SK-N-SH (cell line): ENCODE data around the gene LGALS13. TPM values are rescaled to one million over a fixed set of nuclear protein-coding genes. Genes with fewer than 3 reads are reported as not detected.

Experiments used
- CTCF ChIA-PET: fragments of 300-600, 350-600 bp; formaldehyde crosslinking; extraction: SDS; loops from one replicate; lab custom pipeline; 2021; lab: Yijun Ruan, JAX
- POLR2A ChIA-PET: fragments of 350-600 bp; sonication (Branson Sonifier 250); formaldehyde crosslinking; extraction: SDS; loops from one replicate; lab custom pipeline; 2020; ENCODE audit warnings: antibody characterized with exemption, inconsistent platforms; lab: Yijun Ruan, JAX
- DNase-seq: peaks from one replicate; pipeline ENCODE4 v3.0.0; 2012
- H2AFZ ChIP-seq: fragments of 200-600 bp; sonication (generic); 2 replicates; pipeline ENCODE4 v1.8.1; 2016; ENCODE audit warnings: antibody characterized with exemption, mild to moderate bottlenecking, low read depth
- H3F3A ChIP-seq: fragments of 200-600 bp; sonication (generic); replicated peaks from 2 replicates; pipeline ENCODE3; 2016; ENCODE audit warnings: antibody characterized with exemption, mild to moderate bottlenecking; ENCODE audit not compliant: insufficient read depth
- H3K27ac ChIP-seq, 2 experiments: fragments of 200-500 bp in 1 of 2; fragments of 200-600 bp in 1 of 2; sonication (Bioruptor generic) in 1 of 2; sonication (generic), shearing (Covaris generic) in 1 of 2; 2 replicates each; pipeline versions ENCODE4 v1.5.1 to v1.6.1; 2014 to 2016; ENCODE audit warnings: low read depth in 2 of 2, inconsistent platforms in 1 of 2, low read length in 1 of 2, mild to moderate bottlenecking in 1 of 2, mixed read lengths in 1 of 2
- H3K27me3 ChIP-seq: fragments of 200-600 bp; sonication (generic), shearing (Covaris generic); 2 replicates; pipeline ENCODE4 v1.6.1; 2016; ENCODE audit warnings: mixed run types; ENCODE audit not compliant: insufficient read depth
- H3K36me3 ChIP-seq, 2 experiments: fragments of 200-500 bp in 1 of 2; fragments of 200-600 bp in 1 of 2; sonication (Bioruptor generic) in 1 of 2; sonication (generic) in 1 of 2; replicated peaks in 1 of 2; 2 replicates each; pipeline versions ENCODE3 to v1.5.1; 2014 to 2016; ENCODE audit warnings: low read length in 1 of 2, mild to moderate bottlenecking in 1 of 2; ENCODE audit not compliant: insufficient read depth in 2 of 2, control insufficient read depth in 1 of 2
- H3K4me1 ChIP-seq, 2 experiments: fragments of 200-500 bp in 1 of 2; fragments of 200-600 bp in 1 of 2; sonication (Bioruptor generic) in 1 of 2; sonication (generic), shearing (Covaris generic) in 1 of 2; 2 replicates each; pipeline versions ENCODE4 v1.5.1 to v1.6.1; 2014 to 2016; ENCODE audit warnings: low read depth in 1 of 2, low read length in 1 of 2, mixed run types in 1 of 2; ENCODE audit not compliant: insufficient read depth in 2 of 2, control insufficient read depth in 1 of 2
- H3K4me2 ChIP-seq: fragments of 200-600 bp; sonication (generic), shearing (Covaris generic); 2 replicates; pipeline ENCODE4 v1.6.1; 2017; ENCODE audit warnings: mixed run types
- H3K4me3 ChIP-seq, 2 experiments: fragments of 200-500 bp in 1 of 2; fragments of 200-600 bp in 1 of 2; sonication (Bioruptor generic) in 1 of 2; sonication (generic), shearing (Covaris generic) in 1 of 2; 2 replicates each; pipeline versions ENCODE4 v1.5.1 to v1.8.1; 2014 to 2016; ENCODE audit warnings: low read depth in 2 of 2, inconsistent platforms in 1 of 2, low read length in 1 of 2, mild to moderate bottlenecking in 1 of 2, mixed read lengths in 1 of 2, moderate library complexity in 1 of 2
- H3K79me2 ChIP-seq: fragments of 200-600 bp; sonication (generic); 2 replicates; pipeline ENCODE4 v1.8.1; 2017; ENCODE audit warnings: mild to moderate bottlenecking; ENCODE audit not compliant: insufficient read depth
- H3K9ac ChIP-seq: fragments of 200-600 bp; sonication (generic); 2 replicates; pipeline ENCODE4 v1.6.1; 2017; ENCODE audit warnings: mixed run types
- H3K9me2 ChIP-seq: fragments of 200-600 bp; sonication (generic); 2 replicates; pipeline ENCODE4 v1.6.1; 2017; ENCODE audit warnings: mixed run types
- H3K9me3 ChIP-seq: fragments of 200-600 bp; sonication (generic); 2 replicates; pipeline ENCODE4 v1.6.1; 2017; ENCODE audit warnings: mixed run types, mild to moderate bottlenecking, moderate library complexity
- H4K20me1 ChIP-seq: fragments of 200-600 bp; sonication (generic); 2 replicates; pipeline ENCODE4 v1.6.1; 2017; ENCODE audit warnings: mild to moderate bottlenecking, mixed run types; ENCODE audit not compliant: insufficient read depth
- CHD2 ChIP-seq: fragments of 150-350 bp; IDR thresholded peaks from 2 replicates; pipeline ENCODE4 v1.6.1; 2018; ENCODE audit warnings: low read length; ENCODE audit not compliant: partially characterized antibody
- ELF1 ChIP-seq: IDR thresholded peaks from 2 replicates; pipeline ENCODE4 v1.4.0; 2012
- EP300 ChIP-seq, 2 experiments: IDR thresholded peaks; 2 replicates each; pipeline versions ENCODE4 v1.4.0 to v1.6.1; 2012; ENCODE audit warnings: borderline replicate concordance in 1 of 2, low read depth in 1 of 2, low read length in 1 of 2
- EZH2phosphoT487 ChIP-seq: fragments of 200-600 bp; sonication (generic); IDR thresholded peaks from 2 replicates; pipeline ENCODE4 v1.6.1; 2017; ENCODE audit warnings: low read depth, mixed run types, mild to moderate bottlenecking, antibody characterized with exemption, moderate library complexity, borderline replicate concordance
- GABPA ChIP-seq: IDR thresholded peaks from 2 replicates; pipeline ENCODE4 v1.4.0; 2012; ENCODE audit warnings: low read depth, mild to moderate bottlenecking
- JUND ChIP-seq: IDR thresholded peaks from 2 replicates; pipeline ENCODE4 v1.4.0; 2012
- MEF2A ChIP-seq: IDR thresholded peaks from 2 replicates; pipeline ENCODE4 v1.4.0; 2012; ENCODE audit warnings: low read depth, borderline replicate concordance
- NFIC ChIP-seq: IDR thresholded peaks from 2 replicates; pipeline ENCODE4 v1.4.0; 2012; ENCODE audit warnings: borderline replicate concordance
- POLR2AphosphoS5 ChIP-seq: IDR thresholded peaks from 2 replicates; pipeline ENCODE4 v1.6.1; 2012; ENCODE audit warnings: low read depth, low read length
- RAD21 ChIP-seq: IDR thresholded peaks from 2 replicates; pipeline ENCODE4 v1.6.1; 2012; ENCODE audit warnings: mild to moderate bottlenecking, low read length
- RCOR1 ChIP-seq: fragments of 150-350 bp; IDR thresholded peaks from 2 replicates; pipeline ENCODE4 v1.6.1; 2017; ENCODE audit warnings: antibody characterized with exemption, low read length
- RFX5 ChIP-seq: IDR thresholded peaks from 2 replicates; pipeline ENCODE4 v1.6.1; 2012; ENCODE audit warnings: mild to moderate bottlenecking, improper control_type of control experiment, low read length
- RXRA ChIP-seq: IDR thresholded peaks from 2 replicates; pipeline ENCODE4 v1.4.0; 2012; ENCODE audit warnings: low read depth, mild to moderate bottlenecking, borderline replicate concordance
- TAF1 ChIP-seq: IDR thresholded peaks from 2 replicates; pipeline ENCODE4 v1.6.1; 2012; ENCODE audit warnings: low read depth, mild to moderate bottlenecking, low read length, moderate library complexity, borderline replicate concordance
- YY1 ChIP-seq: IDR thresholded peaks from 2 replicates; pipeline ENCODE4 v1.4.0; 2012; ENCODE audit warnings: low read depth, mild to moderate bottlenecking
- WGBS: methylation state at CpG from one replicate; pipeline ENCODE4 v1.1.6; 2017; ENCODE audit warnings: low lambda C conversion rate; 5-methylcytosine and 5-hydroxymethylcytosine counted together
- polyA plus RNA-seq, 3 experiments: library from polyadenylated mRNA; depleted of rRNA; stranded (reverse); fragments of >200 nt; gene quantifications; 2 replicates each; pipeline ENCODE4 v1.2.3, GENCODE V29; 2012
- TF ChIP-seq, protein P1 (sequence below): fragments of 150-350 bp; IDR thresholded peaks from 2 replicates; pipeline ENCODE4 v1.6.1; 2017; ENCODE audit warnings: antibody characterized with exemption, low read length, low read depth, borderline replicate concordance
- TF ChIP-seq, protein P2 (sequence below): IDR thresholded peaks from 2 replicates; pipeline ENCODE4; 2012
- TF ChIP-seq, protein P3 (sequence below): IDR thresholded peaks from 2 replicates; pipeline ENCODE4 v1.4.0; 2012; ENCODE audit warnings: low read depth, borderline replicate concordance
- TF ChIP-seq, protein P4 (sequence below): fragments of 200-600 bp; sonication (generic); IDR thresholded peaks from 2 replicates; pipeline ENCODE4 v1.6.1; 2017; ENCODE audit warnings: antibody characterized with exemption, mild to moderate bottlenecking, moderate library complexity

The LGALS13 gene
- polyA plus RNA-seq, 1 of the 3 experiments (the other 2 are of a cell fraction): not detected

DNA sequence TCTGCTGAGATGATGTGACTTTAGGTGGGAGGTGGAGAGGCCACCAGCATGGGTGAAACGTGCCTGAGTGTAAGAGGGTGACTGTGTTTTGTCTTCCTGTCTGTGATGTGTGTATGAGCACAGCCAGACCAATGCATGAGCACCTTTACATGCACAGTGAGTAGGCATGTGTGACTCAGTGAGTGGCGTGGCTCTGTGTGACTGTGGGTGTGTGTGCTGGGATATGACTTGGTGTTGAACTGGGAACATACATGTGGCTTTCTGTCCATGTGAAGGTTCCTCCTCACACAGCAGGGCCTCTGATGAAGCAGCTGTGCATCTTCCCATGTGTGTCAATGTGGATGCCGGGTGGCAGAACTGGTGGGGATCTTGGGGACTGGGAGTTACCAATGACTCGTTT lies 19.9 kb upstream of the LGALS13 start:
- Histone ChIP-seq H3K4me1 (no peaks in the 10 kb centered on the region), H3K79me2 (no peaks in the 10 kb centered on the region), H3K27me3 (no peaks in the 10 kb centered on the region; the same call in 1 of the 2 replicates), H3K9me3 (no peaks in the 10 kb centered on the region), H3K4me2 (no peak overlapping the region), H3K27ac (no peak overlapping the region), H3F3A (no peaks in the 10 kb centered on the region), H3K4me3 (no peak overlapping the region), H4K20me1 (no peaks in the 10 kb centered on the region), H3K9ac (no peak overlapping the region), H2AFZ (no peak overlapping the region), H3K9me2 (no peaks in the 10 kb centered on the region), H3K36me3 (no peaks in the 10 kb centered on the region)
- TF ChIP-seq RFX5: no peak
- TF ChIP-seq EP300 (IDR thresholded peaks at IDR 0.05; ENCODE audit: borderline replicate concordance in 1 of 2, low read depth in 1 of 2, low read length in 1 of 2): no peak
- no peak for TF ChIP-seq POLR2AphosphoS5
- TF ChIP-seq RCOR1: no peak
- TF ChIP-seq, protein P1, sequence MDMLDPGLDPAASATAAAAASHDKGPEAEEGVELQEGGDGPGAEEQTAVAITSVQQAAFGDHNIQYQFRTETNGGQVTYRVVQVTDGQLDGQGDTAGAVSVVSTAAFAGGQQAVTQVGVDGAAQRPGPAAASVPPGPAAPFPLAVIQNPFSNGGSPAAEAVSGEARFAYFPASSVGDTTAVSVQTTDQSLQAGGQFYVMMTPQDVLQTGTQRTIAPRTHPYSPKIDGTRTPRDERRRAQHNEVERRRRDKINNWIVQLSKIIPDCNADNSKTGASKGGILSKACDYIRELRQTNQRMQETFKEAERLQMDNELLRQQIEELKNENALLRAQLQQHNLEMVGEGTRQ: no peak
- TF ChIP-seq GABPA: no peak
- TF ChIP-seq NFIC: no peak
- ChIA-PET CTCF (no interaction called here), POLR2A (no interaction called here)
- 4% methylated on average over 4 of the region's 4 CpGs for WGBS
- no peak for DNase-seq

DNA sequence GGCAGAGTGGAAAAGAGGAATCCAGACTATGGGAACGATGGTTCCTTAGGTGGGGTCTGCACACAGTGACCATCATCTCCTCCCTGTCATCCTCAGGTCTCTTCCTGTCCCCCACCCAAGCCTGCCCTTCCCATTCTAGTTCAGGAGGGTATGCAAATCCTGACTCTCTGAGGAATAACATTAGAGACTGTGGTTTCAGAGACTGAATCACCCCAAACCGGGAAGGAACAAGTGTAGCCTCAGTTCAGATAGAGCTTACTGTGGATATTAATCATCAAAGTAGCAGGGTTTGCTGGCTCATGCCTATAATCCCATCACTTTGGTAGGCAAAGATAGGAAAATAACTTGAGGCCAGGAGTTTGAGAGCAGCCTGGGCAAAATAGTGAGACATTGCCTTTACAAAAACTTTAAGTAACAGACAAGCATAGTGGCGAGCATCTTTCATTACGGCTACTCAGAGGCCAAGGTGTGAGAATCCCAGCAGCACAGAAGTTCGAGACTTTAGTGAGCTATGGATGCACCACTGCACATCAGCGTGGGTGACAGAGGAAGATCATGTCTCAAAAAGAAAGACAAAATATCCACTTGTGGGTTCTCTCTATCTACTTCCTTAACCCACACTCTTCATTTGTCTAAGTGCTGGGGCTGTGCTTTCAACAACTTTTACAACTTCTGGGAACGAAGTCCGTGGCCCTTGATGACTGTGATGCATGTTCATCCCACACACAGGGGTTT lies 19.3 kb upstream of the LGALS13 start:
- under 1% methylated on average over 8 of the region's 8 CpGs for WGBS
- Histone ChIP-seq H3K4me3 (no peak overlapping the region), H3K27me3 (no peaks in the 10 kb centered on the region; the same call in 1 of the 2 replicates), H3F3A (no peaks in the 10 kb centered on the region), H3K27ac (no peak overlapping the region), H3K4me2 (no peak overlapping the region), H3K9me3 (no peaks in the 10 kb centered on the region), H3K9me2 (no peaks in the 10 kb centered on the region), H3K79me2 (no peaks in the 10 kb centered on the region), H2AFZ (no peak overlapping the region), H3K36me3 (no peaks in the 10 kb centered on the region), H4K20me1 (no peaks in the 10 kb centered on the region), H3K4me1 (no peaks in the 10 kb centered on the region), H3K9ac (no peak overlapping the region)
- CTCF ChIA-PET: no interaction called here
- POLR2A ChIA-PET: no interaction called here
- no peak for DNase-seq
- TF ChIP-seq, protein P2, sequence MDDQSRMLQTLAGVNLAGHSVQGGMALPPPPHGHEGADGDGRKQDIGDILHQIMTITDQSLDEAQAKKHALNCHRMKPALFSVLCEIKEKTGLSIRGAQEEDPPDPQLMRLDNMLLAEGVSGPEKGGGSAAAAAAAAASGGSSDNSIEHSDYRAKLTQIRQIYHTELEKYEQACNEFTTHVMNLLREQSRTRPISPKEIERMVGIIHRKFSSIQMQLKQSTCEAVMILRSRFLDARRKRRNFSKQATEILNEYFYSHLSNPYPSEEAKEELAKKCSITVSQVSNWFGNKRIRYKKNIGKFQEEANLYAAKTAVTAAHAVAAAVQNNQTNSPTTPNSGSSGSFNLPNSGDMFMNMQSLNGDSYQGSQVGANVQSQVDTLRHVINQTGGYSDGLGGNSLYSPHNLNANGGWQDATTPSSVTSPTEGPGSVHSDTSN: no peak
- TF ChIP-seq, protein P3, sequence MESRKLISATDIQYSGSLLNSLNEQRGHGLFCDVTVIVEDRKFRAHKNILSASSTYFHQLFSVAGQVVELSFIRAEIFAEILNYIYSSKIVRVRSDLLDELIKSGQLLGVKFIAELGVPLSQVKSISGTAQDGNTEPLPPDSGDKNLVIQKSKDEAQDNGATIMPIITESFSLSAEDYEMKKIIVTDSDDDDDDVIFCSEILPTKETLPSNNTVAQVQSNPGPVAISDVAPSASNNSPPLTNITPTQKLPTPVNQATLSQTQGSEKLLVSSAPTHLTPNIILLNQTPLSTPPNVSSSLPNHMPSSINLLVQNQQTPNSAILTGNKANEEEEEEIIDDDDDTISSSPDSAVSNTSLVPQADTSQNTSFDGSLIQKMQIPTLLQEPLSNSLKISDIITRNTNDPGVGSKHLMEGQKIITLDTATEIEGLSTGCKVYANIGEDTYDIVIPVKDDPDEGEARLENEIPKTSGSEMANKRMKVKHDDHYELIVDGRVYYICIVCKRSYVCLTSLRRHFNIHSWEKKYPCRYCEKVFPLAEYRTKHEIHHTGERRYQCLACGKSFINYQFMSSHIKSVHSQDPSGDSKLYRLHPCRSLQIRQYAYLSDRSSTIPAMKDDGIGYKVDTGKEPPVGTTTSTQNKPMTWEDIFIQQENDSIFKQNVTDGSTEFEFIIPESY: no peak
- TF ChIP-seq RXRA (no peak), RCOR1 (no peak), GABPA (no peak), TAF1 (no peak), CHD2 (no peak), RAD21 (no peak), ELF1 (no peak), YY1 (no peak), MEF2A (no peak), JUND (no peak), EZH2phosphoT487 (no peak)
- TF ChIP-seq, protein P4, sequence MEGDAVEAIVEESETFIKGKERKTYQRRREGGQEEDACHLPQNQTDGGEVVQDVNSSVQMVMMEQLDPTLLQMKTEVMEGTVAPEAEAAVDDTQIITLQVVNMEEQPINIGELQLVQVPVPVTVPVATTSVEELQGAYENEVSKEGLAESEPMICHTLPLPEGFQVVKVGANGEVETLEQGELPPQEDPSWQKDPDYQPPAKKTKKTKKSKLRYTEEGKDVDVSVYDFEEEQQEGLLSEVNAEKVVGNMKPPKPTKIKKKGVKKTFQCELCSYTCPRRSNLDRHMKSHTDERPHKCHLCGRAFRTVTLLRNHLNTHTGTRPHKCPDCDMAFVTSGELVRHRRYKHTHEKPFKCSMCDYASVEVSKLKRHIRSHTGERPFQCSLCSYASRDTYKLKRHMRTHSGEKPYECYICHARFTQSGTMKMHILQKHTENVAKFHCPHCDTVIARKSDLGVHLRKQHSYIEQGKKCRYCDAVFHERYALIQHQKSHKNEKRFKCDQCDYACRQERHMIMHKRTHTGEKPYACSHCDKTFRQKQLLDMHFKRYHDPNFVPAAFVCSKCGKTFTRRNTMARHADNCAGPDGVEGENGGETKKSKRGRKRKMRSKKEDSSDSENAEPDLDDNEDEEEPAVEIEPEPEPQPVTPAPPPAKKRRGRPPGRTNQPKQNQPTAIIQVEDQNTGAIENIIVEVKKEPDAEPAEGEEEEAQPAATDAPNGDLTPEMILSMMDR: no peak
